HG03196 (cell line): ENCODE results near the gene ITPRID1.
A peak's percentile ranks its signal among the peaks of the same experiment; 100 is the strongest.
"Not testable (repeated sequence)": the region's sequence is repeated elsewhere in the genome, so short reads cannot be mapped to it uniquely, and the experiment has no call there.

Experiments
- ATAC-seq: cut with Tn5 transposase; IDR thresholded peaks from one replicate; pipeline ENCODE4 v1.9.1; 2021; ENCODE audit not compliant: unreplicated experiment

Gene ITPRID1

GRCh38 chr7:31513790-31514189, at the start of gene ITPRID1:
Gene ITPRID1, plus strand, starts transcription at chr7:31514090. Its CDS starts 38,935 bp downstream, at chr7:31553025.
- ATAC-seq, result no peak

DNA sequence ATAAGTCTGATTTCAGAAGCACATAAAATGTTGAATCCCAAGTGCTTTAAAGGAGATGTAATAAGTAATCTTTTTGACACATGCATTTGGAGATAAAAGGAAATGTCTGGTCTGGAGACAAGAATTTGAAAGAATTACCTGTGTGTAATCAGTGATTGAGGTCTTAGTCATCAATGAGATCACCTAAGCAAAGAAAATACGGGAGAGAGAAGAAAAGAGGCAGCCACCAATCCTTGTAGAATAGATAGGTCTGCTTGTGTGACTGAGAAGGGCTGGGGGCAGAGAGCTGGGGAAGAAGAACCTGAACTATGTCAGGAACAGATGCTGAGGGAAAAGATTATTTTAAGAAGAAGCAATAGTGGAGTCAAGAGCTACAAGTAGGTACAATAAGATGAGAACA, 49.3 kb upstream of the ITPRID1 start:
- no peak for ATAC-seq

DNA sequence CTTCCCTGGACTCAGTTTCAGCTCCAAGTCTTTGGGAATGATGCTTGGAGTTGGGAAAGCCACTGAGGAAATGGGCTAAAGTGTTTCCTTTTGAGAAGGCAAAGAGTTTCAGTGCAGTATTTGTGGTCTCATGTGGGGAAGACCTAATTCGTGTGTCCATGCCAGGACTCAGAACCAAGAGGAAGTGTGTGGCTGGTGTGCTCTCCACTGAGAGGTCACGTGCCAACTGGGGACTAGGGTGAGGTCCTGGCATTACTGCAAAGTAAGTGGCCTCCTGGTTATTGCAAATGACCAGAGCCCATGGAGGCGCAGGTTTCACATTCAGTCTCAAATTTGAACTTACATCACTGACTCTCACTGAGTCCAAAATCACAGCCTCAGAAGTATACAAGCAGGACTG, 48.6 kb upstream of the ITPRID1 start:
- no peak for ATAC-seq

DNA sequence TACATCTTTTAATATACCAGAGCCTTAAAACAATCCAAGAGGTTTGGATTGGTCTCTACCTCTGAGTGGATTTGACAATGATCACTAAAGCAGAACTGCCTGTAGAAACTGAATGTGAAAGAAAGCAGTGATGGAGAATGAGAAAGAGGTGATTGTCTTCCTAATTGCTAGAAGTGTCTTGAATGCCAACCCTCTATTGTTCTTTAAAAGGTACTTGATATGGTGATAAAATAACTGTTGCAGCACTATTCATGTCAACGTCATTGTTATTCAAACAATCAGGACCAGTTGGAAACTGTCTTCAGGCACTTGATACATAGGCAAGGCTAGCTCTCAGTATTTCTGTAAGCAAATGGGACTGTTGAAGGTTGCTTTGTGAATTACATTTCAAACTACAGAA, 47.9 kb upstream of the ITPRID1 start:
- peak; percentile 63 for ATAC-seq

- not testable (repeated sequence) for ATAC-seq
Measured at GRCh38 chr7:31470883-31471282, 43.0 kb upstream of the ITPRID1 start.

- ATAC-seq, result no peak
Measured at GRCh38 chr7:31475368-31475767, 38.5 kb upstream of the ITPRID1 start.

DNA sequence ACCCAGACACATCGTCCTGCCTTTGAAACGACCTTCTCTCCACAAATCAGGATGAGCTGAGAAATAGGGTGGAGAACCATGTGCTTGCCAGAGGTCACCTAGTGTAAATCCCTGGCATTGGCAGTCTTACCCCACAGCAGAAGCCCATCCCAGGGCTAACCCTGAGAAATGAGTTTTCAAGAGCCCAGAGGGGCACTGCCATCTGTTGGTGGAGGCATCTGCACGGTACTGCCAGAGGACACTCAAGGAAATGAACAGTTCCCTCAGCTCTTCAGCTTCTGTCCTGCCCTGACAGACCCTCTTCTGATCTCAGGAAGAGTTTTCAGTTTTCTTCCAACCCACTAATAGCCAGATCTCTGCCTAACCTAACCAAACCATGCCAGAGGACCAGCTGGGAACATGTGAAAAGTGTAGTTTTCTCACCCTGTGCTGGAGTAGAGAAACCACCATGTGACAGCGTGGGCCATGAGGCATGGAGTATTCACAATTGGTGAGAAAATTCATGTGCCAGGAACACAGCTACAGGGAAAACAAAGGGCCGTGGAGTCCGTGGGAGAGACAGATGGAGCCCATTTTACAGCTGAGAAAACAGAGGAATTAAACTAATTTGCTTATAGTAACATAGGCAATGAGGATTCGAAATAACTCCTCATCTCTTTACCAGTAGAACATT, 37.7 kb upstream of the ITPRID1 start:
- no peak for ATAC-seq

GRCh38 chr7:31476941-31477677, 36.8 kb upstream of the ITPRID1 start:
- ATAC-seq, result no peak

GRCh38 chr7:31478018-31478417, 35.9 kb upstream of the ITPRID1 start:
- ATAC-seq, result no peak

DNA sequence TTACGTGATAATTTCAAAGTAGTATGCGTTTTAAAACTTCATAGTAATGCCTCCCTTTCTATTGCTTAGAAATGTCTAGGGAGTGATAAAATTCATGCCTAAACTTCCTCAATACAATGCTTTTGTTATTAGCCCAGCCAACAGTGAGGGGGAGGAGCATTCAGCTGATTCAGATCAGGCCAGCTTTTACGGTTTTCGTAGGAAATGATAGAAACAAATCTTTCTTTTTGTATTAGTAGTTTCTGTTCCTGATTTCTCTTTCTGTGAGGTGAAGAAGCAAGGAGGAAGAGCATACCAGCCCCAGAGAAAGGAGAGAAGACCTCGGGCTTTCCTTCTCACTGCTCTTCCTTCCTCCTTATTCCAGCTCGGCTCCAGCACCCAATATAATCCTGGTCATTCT, 35.2 kb upstream of the ITPRID1 start:
- peak; percentile 80 for ATAC-seq

DNA sequence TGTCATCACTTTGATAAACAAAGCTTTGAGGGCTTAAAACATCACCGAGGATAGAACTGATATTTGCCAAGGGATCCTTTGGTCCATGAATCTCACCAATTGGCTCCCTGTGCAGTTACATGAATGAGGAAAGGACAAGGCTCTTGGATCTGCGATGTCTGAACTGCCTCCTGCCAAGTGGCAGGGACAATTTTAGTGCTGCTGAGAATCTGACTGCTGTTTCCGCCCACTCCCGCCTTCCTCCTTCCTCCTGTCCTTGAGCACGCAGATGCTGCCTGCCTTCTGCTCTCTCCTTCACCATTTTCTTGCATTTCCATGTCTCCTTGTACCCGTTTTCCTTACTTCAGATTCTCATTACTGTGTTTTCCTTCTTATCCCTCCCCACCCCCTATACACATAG, 26.8 kb upstream of the ITPRID1 start:
- ATAC-seq, result no peak

- no peak for ATAC-seq
Measured at GRCh38 chr7:31487476-31487875, 26.4 kb upstream of the ITPRID1 start.

DNA sequence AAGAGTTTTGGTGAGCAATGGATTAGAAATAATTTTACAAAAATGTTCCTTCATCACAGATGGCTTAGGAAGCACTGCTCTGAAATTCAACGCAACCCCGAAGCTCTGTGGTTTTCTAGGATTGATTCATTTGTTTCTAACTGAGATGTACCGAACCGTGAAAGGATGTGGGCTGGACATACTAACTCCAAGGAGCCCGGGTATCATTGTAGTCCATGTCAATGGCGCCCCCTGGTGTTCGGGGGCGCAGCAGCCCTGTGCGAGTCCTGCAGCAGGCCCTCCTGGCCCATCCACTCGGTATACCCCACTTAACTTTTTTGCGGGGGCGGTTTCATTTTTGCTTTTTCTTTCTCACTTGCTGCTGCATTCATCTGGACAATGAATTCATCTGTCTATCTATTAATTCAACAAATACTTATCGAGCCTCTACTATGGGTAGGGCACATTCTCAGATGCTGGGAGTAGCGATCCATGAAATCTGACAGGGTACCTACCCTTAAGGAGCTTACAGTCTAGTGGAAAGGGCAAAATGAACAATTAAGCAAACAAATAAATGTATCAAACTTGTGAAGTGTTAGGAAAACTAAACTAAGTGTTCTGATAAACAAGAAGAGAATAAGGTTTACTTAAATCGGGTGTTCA, 25.2 kb upstream of the ITPRID1 start:
- peak; percentile 89 for ATAC-seq

- ATAC-seq, result no peak
Measured at GRCh38 chr7:31490796-31491314, 23.0 kb upstream of the ITPRID1 start.

DNA sequence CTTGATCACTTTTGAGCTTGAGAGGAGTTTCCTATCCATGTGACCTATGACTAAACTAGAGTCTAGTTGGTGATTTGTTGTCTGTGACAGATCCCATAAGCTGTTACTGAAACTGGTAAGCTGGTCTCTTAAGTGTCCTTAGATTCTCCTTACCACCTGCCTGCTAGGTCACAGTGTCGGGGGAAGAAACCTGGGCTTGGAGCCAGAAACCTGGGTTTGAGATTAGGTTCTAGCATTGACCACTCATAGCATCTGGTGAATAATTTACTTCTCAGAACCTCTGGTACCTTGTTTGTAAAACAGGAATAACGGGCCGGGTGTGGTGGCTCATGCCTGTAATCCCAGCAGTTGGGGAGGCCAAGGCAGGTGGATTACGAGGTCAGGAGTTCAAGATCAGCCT, 21.8 kb upstream of the ITPRID1 start:
- ATAC-seq, result no peak

DNA sequence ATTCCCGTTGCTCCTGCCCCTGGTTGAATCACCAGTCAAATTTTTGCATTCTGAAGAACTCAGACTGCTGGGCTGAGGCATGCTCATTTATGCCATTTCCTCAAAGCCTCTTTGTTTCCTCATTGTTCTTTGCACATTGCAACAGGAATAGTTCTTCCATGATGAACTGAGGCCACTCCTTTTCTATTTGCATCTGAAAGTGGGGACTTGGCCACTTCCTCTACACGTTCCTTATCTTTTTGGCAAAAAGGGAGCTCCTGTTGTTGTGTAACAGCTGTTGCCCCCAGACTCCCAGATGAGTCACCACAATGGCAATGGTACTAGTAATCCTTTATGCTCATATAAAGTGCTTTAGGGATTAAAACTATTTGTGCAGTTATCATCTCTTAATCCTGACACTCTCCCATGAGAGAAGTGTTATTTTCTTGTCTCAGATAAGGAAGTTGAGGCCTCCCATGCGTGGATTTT, 20.1 kb upstream of the ITPRID1 start:
- no peak for ATAC-seq

DNA sequence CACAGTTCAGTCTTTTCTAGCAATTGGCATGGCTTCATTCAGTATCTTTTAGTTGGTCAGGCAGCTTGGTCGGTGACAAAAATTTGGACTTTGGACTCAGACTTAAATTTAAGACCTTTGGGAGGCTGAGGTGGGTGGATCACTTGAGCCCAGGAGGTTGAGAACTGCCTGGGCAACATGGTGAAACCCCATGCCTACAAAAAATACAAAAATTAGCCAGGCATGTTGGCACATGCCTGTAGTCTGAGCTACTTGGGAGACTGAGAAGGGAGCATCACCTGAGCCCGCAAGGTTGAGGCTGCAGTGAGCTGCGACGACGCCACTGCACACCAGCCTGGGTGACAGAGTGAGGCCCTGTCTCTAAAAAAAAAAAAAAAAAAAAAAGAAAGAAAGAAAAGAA, 19.5 kb upstream of the ITPRID1 start:
- ATAC-seq, result no peak

- no peak for ATAC-seq
Measured at GRCh38 chr7:31495653-31496052, 18.2 kb upstream of the ITPRID1 start.

- ATAC-seq, result no peak
Measured at GRCh38 chr7:31497516-31497915, 16.4 kb upstream of the ITPRID1 start.

- no peak for ATAC-seq
Measured at GRCh38 chr7:31500656-31501055, 13.2 kb upstream of the ITPRID1 start.

DNA sequence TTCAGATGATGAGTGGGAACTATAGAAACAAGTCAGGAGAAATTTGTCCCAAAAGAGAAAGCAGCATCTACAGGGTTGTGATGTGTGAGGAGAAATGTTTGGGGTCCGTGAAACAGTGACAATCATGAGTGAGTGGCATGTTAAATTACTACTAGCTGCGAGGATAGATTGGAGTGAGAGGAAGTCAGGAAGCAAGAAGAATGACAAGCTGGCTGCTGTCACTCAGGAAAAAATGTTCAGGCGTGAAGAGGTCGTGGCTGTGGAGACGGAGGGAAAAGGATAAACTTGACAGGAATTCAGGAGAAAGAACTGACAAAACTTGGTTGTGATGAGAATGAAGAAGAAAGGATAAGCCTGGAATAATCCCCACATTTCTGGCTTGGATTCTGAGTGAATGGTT, 5.1 kb upstream of the ITPRID1 start:
- no peak for ATAC-seq

DNA sequence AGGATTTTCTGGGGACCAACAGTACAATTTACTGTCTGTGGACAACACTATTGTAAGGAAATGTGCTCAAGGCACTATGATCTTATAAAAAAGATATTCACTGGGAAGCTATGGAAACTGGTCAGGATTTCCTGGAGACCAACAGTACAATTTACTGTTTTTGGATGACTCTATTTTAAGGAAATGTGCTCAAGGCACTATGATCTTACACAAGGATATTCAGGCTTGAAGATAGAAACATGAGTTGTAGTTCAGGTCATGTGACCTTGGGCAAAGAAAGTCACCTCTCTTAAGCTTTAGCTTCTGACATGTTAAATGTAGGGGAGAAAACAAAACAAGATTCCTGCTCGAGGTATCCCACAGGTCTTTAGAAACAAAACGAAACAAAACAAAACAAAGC, 1.7 kb upstream of the ITPRID1 start:
- ATAC-seq, result no peak
